Measurements from ENCODE around the gene USP37.

Gene USP37

GRCh38 chr2:218427741-218428140 lies 140.4 kb downstream of the USP37 start:
- DNase-seq, result no peak

GRCh38 chr2:218425531-218425930 lies 142.6 kb downstream of the USP37 start:
- no peak for DNase-seq

DNA sequence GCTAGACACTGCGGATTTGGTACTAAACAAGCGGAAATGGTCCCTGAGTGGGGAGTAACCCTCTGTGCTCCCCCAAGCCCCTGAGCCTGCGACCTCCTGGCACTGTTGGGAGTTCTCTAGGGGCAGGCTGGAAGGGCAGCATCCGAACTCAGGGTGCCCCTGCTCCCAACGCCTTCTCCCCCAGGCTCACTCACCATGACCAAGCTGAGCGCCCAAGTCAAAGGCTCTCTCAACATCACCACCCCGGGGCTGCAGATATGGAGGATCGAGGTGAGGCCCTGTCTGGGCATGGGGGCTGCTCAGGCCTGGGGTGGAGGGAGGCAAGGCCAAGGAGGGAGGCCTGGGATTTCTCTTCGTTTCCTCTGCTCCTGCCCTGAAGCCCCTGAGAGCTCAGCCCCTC lies 144.6 kb downstream of the USP37 start:
- no peak for DNase-seq

DNA sequence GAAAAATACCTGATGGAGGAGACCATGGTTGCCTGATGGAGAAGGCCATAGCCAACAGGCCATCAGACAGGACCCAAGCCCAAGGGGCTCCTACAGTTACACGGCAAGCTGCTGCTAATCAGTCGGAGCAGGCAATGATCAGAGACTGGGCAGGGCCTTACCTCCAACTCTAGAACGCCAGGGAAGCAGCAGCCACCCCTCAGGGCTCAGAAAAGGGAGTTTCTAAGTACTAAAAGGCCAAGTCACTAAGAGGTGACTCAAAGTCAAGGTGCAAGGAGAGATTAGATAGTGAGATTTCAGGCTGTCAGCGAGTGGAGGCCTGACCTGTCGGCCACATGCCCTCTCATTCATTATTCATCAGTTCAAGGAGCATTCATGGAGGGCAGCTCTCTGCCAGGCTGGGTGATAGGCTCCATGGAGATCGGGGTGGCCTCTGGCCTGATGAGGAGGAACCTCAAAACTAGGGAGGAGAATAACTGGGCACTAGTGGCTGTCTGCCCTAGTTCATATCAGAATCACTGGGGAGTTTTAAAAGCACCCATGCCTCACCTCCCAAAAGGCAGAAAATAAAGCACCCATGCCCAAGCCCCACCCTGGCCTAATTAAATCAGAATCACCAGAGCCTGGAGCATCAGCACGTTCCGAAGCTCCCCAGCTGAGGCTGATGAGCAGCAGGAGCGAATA lies 145.6 kb downstream of the USP37 start:
- DNase-seq, result no peak

DNA sequence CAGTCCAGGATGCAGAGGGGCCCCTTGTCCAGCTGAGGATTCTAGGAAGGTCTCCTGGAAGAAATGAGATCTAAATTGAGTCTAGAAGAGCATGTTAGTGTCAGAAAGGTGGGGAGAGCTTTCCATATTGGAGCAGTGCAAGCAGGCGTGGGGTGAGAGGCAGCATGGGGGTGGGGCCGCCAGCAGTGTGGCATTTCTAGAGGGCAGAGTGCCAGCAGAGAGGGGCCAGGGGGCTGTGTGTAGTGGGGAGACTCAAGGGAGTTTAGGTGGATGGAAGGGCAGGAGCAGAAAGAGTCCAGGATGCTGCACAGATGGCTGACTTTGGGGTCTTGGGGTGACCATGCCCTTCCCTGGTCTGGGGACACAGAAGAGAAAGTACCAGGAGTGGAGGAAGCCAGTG lies 147.1 kb downstream of the USP37 start:
- no peak for DNase-seq

DNA sequence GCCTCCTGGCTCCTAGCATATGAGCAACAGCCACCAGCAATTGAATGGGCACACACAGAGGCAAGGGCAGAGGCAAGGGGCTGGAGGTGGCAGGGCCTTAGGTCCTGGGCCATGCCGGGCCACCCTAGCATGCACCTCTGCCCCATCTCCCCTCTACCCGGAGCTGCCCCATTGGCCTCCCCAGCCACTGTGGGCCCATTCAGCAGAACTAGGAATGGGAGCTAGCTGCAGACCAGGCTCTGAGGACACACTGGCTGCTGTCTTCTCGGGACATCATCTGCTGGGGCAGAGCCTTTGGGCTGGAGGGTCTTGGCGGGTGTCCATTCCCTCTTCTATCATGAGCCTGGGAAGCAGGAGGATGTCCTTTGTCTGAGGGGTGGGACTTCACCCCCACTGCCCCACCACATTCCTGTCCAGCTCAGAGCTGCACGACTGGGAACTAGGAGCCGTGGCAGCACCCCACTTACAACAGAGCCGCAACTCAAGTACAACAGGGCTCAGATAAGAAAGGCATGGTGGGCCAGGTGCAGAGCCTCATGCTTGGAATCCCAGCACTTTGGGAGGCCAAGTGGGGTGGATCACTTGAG lies 148.4 kb downstream of the USP37 start:
- DNase-seq, result no peak

- no peak for DNase-seq
Observed at GRCh38 chr2:218418717-218419458, 149.3 kb downstream of the USP37 start, which contains the start of gene VIL1. TSS of gene VIL1 (plus strand) at chr2:218419123. CDS start at chr2:218423779, 4,656 bp downstream.

DNA sequence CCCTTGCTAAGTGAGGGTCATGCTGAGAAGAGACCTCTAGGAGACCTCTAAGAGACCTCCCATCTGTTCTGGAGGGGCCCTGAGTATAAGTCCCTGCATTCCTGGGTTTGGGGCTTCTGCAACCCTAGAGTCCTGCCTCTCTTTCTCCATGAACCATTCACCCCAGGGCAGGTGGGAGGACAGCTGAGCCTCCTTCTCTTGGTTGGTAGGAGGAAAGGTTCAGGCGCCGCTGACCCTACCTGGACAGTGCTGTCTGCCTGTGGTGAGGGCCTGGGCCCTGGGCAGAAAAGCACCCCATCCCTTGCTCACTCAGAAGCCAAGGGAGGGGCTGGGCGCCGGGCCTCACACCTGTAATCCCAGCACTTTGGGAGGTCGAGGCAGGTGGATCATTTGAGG lies 149.8 kb downstream of the USP37 start:
- DNase-seq, result no peak

DNA sequence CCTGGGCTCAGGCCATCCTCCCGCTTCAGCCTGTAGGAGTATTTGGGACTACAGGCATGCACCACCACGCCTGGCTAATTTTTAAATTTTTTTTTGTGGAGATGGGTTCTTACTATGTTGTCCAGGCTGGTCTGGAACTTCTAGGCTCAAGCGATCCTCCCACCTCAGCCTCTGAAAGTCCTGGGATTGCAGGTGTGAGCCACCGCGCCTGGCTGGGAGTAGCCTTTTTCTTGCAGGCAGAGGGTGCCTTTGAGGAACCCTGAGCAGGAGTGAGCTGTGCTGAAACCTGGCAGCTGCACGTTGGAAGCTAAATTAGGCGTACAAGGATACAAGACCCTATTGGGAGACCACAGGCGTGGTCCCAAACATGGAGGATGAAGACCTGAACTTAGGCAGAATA lies 160.4 kb downstream of the USP37 start:
- no peak for DNase-seq

DNA sequence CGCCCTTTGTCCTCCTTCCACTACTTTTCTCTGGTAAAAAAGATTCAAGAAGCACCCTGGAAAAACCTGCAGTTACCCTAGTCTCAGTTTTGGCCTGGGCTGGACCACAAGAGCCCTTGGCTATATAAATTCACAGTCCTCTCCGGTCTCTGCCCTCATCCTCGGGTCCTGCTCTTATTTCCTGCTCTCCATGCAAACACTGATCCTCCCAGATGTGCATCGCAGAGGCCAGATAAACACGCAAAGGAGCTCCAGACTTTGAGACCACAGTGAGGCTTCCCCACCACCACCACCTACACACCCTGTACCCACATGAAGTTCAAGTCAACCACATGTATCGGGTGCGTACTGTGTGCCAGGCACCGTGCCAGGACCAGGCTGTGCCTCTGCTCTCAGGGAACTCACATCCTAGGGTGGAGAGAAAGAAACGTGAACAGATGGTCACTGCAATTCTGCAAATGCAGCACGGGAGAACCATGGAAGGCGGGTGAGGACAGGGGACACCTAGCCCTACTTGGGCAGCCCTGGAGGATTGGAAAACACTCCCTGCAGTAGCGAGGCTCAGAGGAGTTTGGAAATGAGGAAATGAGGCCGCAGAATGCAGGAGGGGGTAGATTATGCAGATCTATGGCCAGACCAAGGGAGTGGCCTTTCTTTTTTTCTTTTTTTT lies 161.1 kb downstream of the USP37 start:
- peak in 1 of 2 experiments; percentile 20 for DNase-seq

GRCh38 chr2:218406209-218406948 lies 161.8 kb downstream of the USP37 start:
- peak; percentile 64 to 82 for DNase-seq

DNA sequence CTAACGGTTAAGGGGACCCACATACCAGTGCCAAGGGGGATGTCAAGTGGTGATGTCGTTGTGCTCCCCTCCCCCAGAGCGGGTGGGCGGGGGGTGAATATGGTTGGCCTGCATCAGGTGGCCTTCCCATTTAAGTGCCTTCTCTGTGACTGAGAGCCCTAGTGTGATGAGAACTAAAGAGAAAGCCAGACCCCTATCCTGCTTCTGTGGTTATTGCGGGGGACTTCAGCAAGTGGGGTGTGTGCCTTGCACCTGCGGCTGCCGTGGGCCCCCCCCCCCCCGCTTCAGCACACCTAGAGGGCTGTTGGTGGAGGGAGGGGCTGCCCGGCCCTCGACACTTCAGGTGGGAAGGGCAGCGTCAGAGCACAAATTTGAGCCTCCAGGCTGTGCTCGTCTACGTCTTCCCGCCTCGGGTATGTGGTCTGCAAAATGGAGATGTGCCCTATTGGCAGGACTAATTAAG lies 162.4 kb downstream of the USP37 start:
- DNase-seq, result no peak

DNA sequence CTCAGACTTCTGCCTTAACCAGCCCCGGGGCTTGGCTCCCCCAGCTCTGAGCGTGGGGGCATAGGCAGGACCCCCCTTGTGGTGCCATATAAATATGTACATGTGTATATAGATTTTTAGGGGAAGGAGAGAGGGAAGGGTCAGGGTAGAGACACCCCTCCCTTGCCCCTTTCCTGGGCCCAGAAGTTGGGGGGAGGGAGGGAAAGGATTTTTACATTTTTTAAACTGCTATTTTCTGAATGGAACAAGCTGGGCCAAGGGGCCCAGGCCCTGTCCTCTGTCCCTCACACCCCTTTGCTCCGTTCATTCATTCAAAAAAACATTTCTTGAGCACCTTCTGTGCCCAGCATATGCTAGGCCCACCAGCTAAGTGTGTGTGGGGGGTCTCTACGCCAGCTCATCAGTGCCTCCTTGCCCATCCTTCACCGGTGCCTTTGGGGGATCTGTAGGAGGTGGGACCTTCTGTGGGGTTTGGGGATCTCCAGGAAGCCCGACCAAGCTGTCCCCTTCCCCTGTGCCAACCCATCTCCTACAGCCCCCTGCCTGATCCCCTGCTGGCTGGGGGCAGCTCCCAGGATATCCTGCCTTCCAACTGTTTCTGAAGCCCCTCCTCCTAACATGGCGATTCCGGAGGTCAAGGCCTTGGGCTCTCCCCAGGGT lies 162.9 kb downstream of the USP37 start:
- no peak for DNase-seq

GRCh38 chr2:218404351-218405085 lies 163.6 kb downstream of the USP37 start:
- DNase-seq, result no peak

DNA sequence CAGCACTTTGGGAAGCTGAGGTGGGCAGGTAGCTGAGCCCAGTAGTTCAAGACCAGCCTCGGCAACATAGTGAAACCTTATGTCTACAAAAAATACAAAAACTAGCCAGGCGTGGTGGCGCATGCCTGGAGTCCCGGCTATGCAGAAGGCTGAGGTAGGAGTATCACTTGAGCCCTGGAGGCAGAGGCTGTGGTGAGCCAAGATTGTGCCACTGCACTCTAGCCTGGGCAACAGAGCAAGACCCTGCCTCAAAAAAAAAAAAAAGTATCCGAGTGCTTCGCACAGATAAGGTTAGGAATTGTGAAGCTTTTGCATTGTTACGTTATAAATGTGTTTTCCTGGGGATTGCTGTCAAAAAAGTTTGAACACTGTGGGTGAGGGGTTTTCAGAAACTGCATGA lies 164.3 kb downstream of the USP37 start:
- DNase-seq, result no peak

GRCh38 chr2:218402911-218403411 lies 165.2 kb downstream of the USP37 start:
- no peak for DNase-seq

GRCh38 chr2:218402491-218402901 lies 165.7 kb downstream of the USP37 start:
- DNase-seq, result no peak

DNA sequence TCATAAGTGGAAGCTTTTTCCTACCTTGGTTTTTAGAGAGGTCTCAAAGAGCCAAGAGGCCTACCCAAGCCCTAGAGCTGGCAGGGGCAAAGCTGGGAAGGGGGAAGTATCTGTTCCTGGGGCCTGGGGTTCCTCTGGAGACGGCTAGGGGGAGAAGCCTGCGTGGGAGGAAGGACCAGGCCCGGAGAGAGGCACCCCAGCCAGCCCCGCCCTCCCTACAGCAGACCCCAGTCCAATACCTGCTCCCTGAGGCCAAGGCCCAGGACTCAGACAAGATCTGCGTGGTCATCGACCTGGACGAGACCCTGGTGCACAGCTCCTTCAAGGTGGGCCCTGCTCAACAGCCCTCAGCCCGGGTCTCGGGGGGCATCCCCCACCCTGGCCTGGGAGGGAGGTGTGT lies 166.3 kb downstream of the USP37 start:
- no peak for DNase-seq

DNA sequence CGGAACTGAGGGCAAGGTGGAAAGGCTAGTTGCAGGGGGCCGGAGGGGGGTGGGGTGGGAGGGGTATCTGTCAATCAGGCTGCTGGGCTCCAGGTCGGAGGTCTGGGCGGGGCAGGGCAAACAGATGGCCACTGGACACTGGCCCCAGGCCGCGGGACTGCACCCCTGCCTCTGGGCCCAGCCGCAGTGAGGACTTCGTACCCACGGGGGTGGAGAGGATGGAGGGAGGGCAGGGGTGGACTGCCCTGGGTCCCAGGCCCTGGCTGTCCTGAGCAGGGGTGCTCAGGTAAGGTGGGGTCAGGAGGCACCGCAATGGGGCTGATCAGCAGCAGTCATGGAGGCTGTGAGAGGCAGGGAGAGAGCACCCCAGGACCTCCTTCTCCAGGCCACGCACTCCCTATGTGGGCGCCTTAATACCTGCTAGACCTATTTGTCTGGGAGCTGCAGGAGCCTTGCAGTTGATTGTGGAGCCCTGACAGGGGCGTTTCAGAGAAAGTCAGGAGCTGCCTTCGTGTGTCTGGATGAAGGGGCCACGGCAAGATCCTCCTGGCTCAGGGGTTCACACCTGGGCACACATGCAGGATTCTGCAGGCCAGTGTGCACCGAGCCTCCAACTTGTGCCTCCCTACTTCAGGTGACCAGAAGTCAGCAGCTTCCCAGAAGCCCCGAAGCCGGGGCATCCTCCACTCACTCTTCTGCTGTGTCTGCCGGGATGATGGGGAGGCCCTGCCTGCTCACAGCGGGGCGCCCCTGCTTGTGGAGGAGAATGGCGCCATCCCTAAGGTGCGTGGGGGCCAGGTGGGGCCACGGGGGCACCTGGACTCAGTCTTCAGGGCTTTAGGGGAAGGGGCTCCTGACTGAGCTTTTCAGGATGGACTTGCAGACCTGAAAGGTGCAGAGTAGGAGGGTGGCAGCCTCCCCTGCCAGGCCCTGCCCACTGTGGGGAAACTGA lies 166.9 kb downstream of the USP37 start:
- DNase-seq, result no peak
